ENCODE measurements around the gene DIS3. TPM values are rescaled to one million over a fixed set of nuclear protein-coding genes. Genes with fewer than 3 reads are reported as not detected.
"Not testable (repeated sequence)": the region's sequence is repeated elsewhere in the genome, so short reads cannot be mapped to it uniquely, and the experiment has no call there.

The DIS3 gene
- total RNA-seq, 4 donors from 2014 or later = 16.9 to 33.0 (median 22.1) TPM

- H3K4me3 ChIP-seq = no peak overlapping the region
- H3K27ac ChIP-seq (replicated peaks in 1 of 4) = no peak overlapping the region
- WGBS = 66% methylated on average over 3 of the region's 3 CpGs
- intact Hi-C loops (cut with DNase I) = no loop called here
- no peaks in the 10 kb centered on the region for H3K4me1 ChIP-seq
- TF ChIP-seq CTCF (IDR thresholded peaks at IDR 0.05) (no peak), EP300 (IDR thresholded peaks at IDR 0.05) (no peak), POLR2AphosphoS5 (IDR thresholded peaks at IDR 0.05) (no peak), POLR2A (IDR thresholded peaks at IDR 0.05; ENCODE audit: low read depth) (no peak)
- H3K9me3 ChIP-seq = no peaks in the 10 kb centered on the region
- H3K36me3 ChIP-seq = peaks cover 14 to 62% (median 46%) of the 10 kb centered on the region in 4 donors
- no peaks in the 10 kb centered on the region for H3K27me3 ChIP-seq
- DNase-seq (ENCODE audit: extremely low spot score) = no peak
Observed at GRCh38 chr13:72798817-72799216, 17.1 kb upstream of the DIS3 start.

- no peaks in the 10 kb centered on the region for H3K9me3 ChIP-seq
- WGBS = 93% methylated on average over 2 of the region's 2 CpGs
- TF ChIP-seq CTCF (IDR thresholded peaks at IDR 0.05) (no peak), POLR2A (IDR thresholded peaks at IDR 0.05; ENCODE audit: low read depth) (no peak), EP300 (IDR thresholded peaks at IDR 0.05) (no peak), POLR2AphosphoS5 (IDR thresholded peaks at IDR 0.05) (no peak)
- no peak overlapping the region for H3K27ac ChIP-seq (replicated peaks in 1 of 4)
- peaks cover 17 to 64% (median 44%) of the 10 kb centered on the region in 4 donors for H3K36me3 ChIP-seq
- H3K27me3 ChIP-seq = no peaks in the 10 kb centered on the region
- H3K4me1 ChIP-seq = no peaks in the 10 kb centered on the region
- no peak overlapping the region for H3K4me3 ChIP-seq
- intact Hi-C loops (cut with DNase I) = no loop called here
- no peak for DNase-seq (ENCODE audit: extremely low spot score)
Observed at GRCh38 chr13:72792640-72793039, 10.9 kb upstream of the DIS3 start.

GRCh38 chr13:72788831-72789230, 7.1 kb upstream of the DIS3 start:
- peaks cover 10 to 54% (median 17%) of the 10 kb centered on the region in 4 donors for H3K36me3 ChIP-seq
- peaks cover 0 to 15% (median 4%) of the 10 kb centered on the region in 4 donors for H3K4me1 ChIP-seq
- no peak for DNase-seq (ENCODE audit: extremely low spot score)
- intact Hi-C loops (cut with DNase I) = no loop called here
- no peak for TF ChIP-seq POLR2A (IDR thresholded peaks at IDR 0.05; ENCODE audit: low read depth)
- no peak for TF ChIP-seq POLR2AphosphoS5 (IDR thresholded peaks at IDR 0.05)
- no peak for TF ChIP-seq CTCF (IDR thresholded peaks at IDR 0.05)
- no peak for TF ChIP-seq EP300 (IDR thresholded peaks at IDR 0.05)
- 77% methylated on average over 1 of the region's 1 CpG for WGBS
- H3K4me3 ChIP-seq = no peak overlapping the region
- no peaks in the 10 kb centered on the region for H3K9me3 ChIP-seq
- no peaks in the 10 kb centered on the region for H3K27me3 ChIP-seq
- H3K27ac ChIP-seq (replicated peaks in 1 of 4) = no peak overlapping the region

GRCh38 chr13:72784679-72785078, 3.0 kb upstream of the DIS3 start:
- peaks cover 21 to 41% (median 31%) of the 10 kb centered on the region in 4 donors for H3K4me1 ChIP-seq
- H3K9me3 ChIP-seq; DNase-seq (ENCODE audit: extremely low spot score); H3K27ac ChIP-seq (replicated peaks in 1 of 4); H3K4me3 ChIP-seq; H3K27me3 ChIP-seq: not testable (repeated sequence)
- intact Hi-C loops (cut with DNase I) = loop anchor here (5.0 kb wide), 1 partner anchor 57 kb away; the partner anchor contains the start of genes BORA and MZT1
- H3K36me3 ChIP-seq = peaks cover 0 to 26% (median 0%) of the 10 kb centered on the region in 4 donors
- WGBS = 87% methylated on average over 4 of the region's 4 CpGs

- no peak for DNase-seq (ENCODE audit: extremely low spot score)
- peak overlapping the region; percentile 86 to 94 (median 86) for H3K27ac ChIP-seq (replicated peaks in 1 of 4)
- H3K36me3 ChIP-seq = peaks cover 0 to 34% (median 3%) of the 10 kb centered on the region in 4 donors
- TF ChIP-seq EP300 (IDR thresholded peaks at IDR 0.05) = no peak
- no peak for TF ChIP-seq POLR2A (IDR thresholded peaks at IDR 0.05; ENCODE audit: low read depth)
- TF ChIP-seq CTCF (IDR thresholded peaks at IDR 0.05) = no peak
- no peak for TF ChIP-seq POLR2AphosphoS5 (IDR thresholded peaks at IDR 0.05)
- no peaks in the 10 kb centered on the region for H3K9me3 ChIP-seq
- H3K27me3 ChIP-seq = no peaks in the 10 kb centered on the region
- WGBS = 2% methylated on average over 7 of the region's 7 CpGs
- H3K4me3 ChIP-seq = peak overlapping the region; percentile 63 to 97 (median 88)
- intact Hi-C loops (cut with DNase I) = loop anchor here (5.0 kb wide), 1 partner anchor 55 kb away; the partner anchor contains the start of genes BORA and MZT1
- H3K4me1 ChIP-seq = peaks cover 31 to 53% (median 43%) of the 10 kb centered on the region in 4 donors
Observed at GRCh38 chr13:72782717-72783116, 1.0 kb upstream of the DIS3 start.

All from esophagus muscularis mucosa (tissue), 4 donors.